ENCODE data around the gene ZCCHC14. TPM values are rescaled to one million over a fixed set of nuclear protein-coding genes. Genes with fewer than 3 reads are reported as not detected.
"Not testable (repeated sequence)": the region's sequence is repeated elsewhere in the genome, so short reads cannot be mapped to it uniquely, and the experiment has no call there.

ZCCHC14 gene
- polyA plus RNA-seq, 2 donors, result 6.8 to 8.0 TPM

GRCh38 chr16:87485792-87486191 is 7.0 kb downstream of the ZCCHC14 start:
- 45 to 48% methylated on average over 4 of the region's 4 CpGs for WGBS, 2 donors

GRCh38 chr16:87484487-87485331 is 8.1 kb downstream of the ZCCHC14 start:
- H3K4me3 ChIP-seq (ENCODE audit: low read depth in 1 of 2, low read length in 2 of 2), result no peak overlapping the region
- no peaks in the 10 kb centered on the region for H3K36me3 ChIP-seq (ENCODE audit: control insufficient read depth in 2 of 2, insufficient read depth in 2 of 2, low read length in 1 of 2)
- 42 to 47% methylated on average over 20 to 22 of the region's 22 CpGs for WGBS, 2 donors
- H3K27ac ChIP-seq (ENCODE audit: low read depth in 2 of 2, low read length in 1 of 2), result peak overlapping the region; percentile 80 to 88
- H3K27me3 ChIP-seq (ENCODE audit: control insufficient read depth in 1 of 2, insufficient read depth in 2 of 2, low read length in 2 of 2), result no peaks in the 10 kb centered on the region
- H3K4me1 ChIP-seq (ENCODE audit: control insufficient read depth in 2 of 2, insufficient read depth in 2 of 2, low read length in 1 of 2), result peaks cover 8 to 10% of the 10 kb centered on the region in 2 donors
- H3K9me3 ChIP-seq (ENCODE audit: control insufficient read depth in 2 of 2, insufficient read depth in 1 of 2, low read depth in 1 of 2, low read length in 1 of 2), result no peaks in the 10 kb centered on the region

More at GRCh38 chr16:87485792-87486191, 7.0 kb downstream of the ZCCHC14 start:
- not testable (repeated sequence) for H3K27ac ChIP-seq (ENCODE audit: low read depth in 2 of 2, low read length in 1 of 2); H3K9me3 ChIP-seq (ENCODE audit: control insufficient read depth in 2 of 2, insufficient read depth in 1 of 2, low read depth in 1 of 2, low read length in 1 of 2); H3K27me3 ChIP-seq (ENCODE audit: control insufficient read depth in 1 of 2, insufficient read depth in 2 of 2, low read length in 2 of 2); H3K4me1 ChIP-seq (ENCODE audit: control insufficient read depth in 2 of 2, insufficient read depth in 2 of 2, low read length in 1 of 2); H3K4me3 ChIP-seq (ENCODE audit: low read depth in 1 of 2, low read length in 2 of 2); H3K36me3 ChIP-seq (ENCODE audit: control insufficient read depth in 2 of 2, insufficient read depth in 2 of 2, low read length in 1 of 2)

- Histone ChIP-seq H3K9me3 (ENCODE audit: control insufficient read depth in 2 of 2, insufficient read depth in 1 of 2, low read depth in 1 of 2, low read length in 1 of 2) (no peaks in the 10 kb centered on the region), H3K36me3 (ENCODE audit: control insufficient read depth in 2 of 2, insufficient read depth in 2 of 2, low read length in 1 of 2) (no peaks in the 10 kb centered on the region), H3K4me3 (ENCODE audit: low read depth in 1 of 2, low read length in 2 of 2) (no peak overlapping the region), H3K4me1 (ENCODE audit: control insufficient read depth in 2 of 2, insufficient read depth in 2 of 2, low read length in 1 of 2) (peaks cover 5 to 8% of the 10 kb centered on the region in 2 donors), H3K27me3 (ENCODE audit: control insufficient read depth in 1 of 2, insufficient read depth in 2 of 2, low read length in 2 of 2) (no peaks in the 10 kb centered on the region), H3K27ac (ENCODE audit: low read depth in 2 of 2, low read length in 1 of 2) (peak overlapping the region in 1 of 2 donors; percentile 76)
- 47 to 59% methylated on average over 5 of the region's 5 CpGs for WGBS, 2 donors
Measured at GRCh38 chr16:87483481-87483880, 9.3 kb downstream of the ZCCHC14 start.

DNA sequence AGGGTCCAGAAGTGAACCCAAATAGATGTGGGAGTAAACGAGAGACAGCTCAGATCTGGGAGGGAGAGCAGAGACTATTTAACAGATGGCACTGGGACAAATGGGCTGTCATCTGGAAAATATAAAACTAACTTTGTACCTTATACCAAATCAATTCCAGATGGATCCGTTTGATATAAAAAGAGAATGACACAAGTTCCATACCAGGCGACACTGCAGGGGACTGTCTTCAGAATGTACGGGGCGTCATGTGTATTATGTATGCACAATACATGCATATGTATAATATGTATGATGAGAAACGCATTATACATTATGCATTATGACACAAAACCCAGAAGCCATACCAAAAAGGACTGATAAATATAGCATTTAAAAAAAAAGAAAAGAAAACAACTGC is 10.2 kb downstream of the ZCCHC14 start:
- WGBS, 2 donors, result 87 to 89% methylated on average over 6 of the region's 6 CpGs
- H3K4me3 ChIP-seq (ENCODE audit: low read depth in 1 of 2, low read length in 2 of 2); H3K27ac ChIP-seq (ENCODE audit: low read depth in 2 of 2, low read length in 1 of 2); H3K27me3 ChIP-seq (ENCODE audit: control insufficient read depth in 1 of 2, insufficient read depth in 2 of 2, low read length in 2 of 2); H3K36me3 ChIP-seq (ENCODE audit: control insufficient read depth in 2 of 2, insufficient read depth in 2 of 2, low read length in 1 of 2); H3K4me1 ChIP-seq (ENCODE audit: control insufficient read depth in 2 of 2, insufficient read depth in 2 of 2, low read length in 1 of 2); H3K9me3 ChIP-seq (ENCODE audit: control insufficient read depth in 2 of 2, insufficient read depth in 1 of 2, low read depth in 1 of 2, low read length in 1 of 2): not testable (repeated sequence)

GRCh38 chr16:87482266-87482665 is 10.6 kb downstream of the ZCCHC14 start:
- Histone ChIP-seq H3K4me3 (ENCODE audit: low read depth in 1 of 2, low read length in 2 of 2) (no peak overlapping the region), H3K4me1 (ENCODE audit: control insufficient read depth in 2 of 2, insufficient read depth in 2 of 2, low read length in 1 of 2) (peaks cover 1 to 5% of the 10 kb centered on the region in 2 donors), H3K27ac (ENCODE audit: low read depth in 2 of 2, low read length in 1 of 2) (no peak overlapping the region), H3K27me3 (ENCODE audit: control insufficient read depth in 1 of 2, insufficient read depth in 2 of 2, low read length in 2 of 2) (no peaks in the 10 kb centered on the region), H3K9me3 (ENCODE audit: control insufficient read depth in 2 of 2, insufficient read depth in 1 of 2, low read depth in 1 of 2, low read length in 1 of 2) (no peaks in the 10 kb centered on the region), H3K36me3 (ENCODE audit: control insufficient read depth in 2 of 2, insufficient read depth in 2 of 2, low read length in 1 of 2) (no peaks in the 10 kb centered on the region)
- WGBS, 2 donors, result 77% methylated on average over 9 of the region's 9 CpGs

GRCh38 chr16:87481711-87482110 is 11.1 kb downstream of the ZCCHC14 start:
- not testable (repeated sequence) for H3K36me3 ChIP-seq (ENCODE audit: control insufficient read depth in 2 of 2, insufficient read depth in 2 of 2, low read length in 1 of 2); H3K4me3 ChIP-seq (ENCODE audit: low read depth in 1 of 2, low read length in 2 of 2); H3K9me3 ChIP-seq (ENCODE audit: control insufficient read depth in 2 of 2, insufficient read depth in 1 of 2, low read depth in 1 of 2, low read length in 1 of 2); H3K4me1 ChIP-seq (ENCODE audit: control insufficient read depth in 2 of 2, insufficient read depth in 2 of 2, low read length in 1 of 2); H3K27ac ChIP-seq (ENCODE audit: low read depth in 2 of 2, low read length in 1 of 2); H3K27me3 ChIP-seq (ENCODE audit: control insufficient read depth in 1 of 2, insufficient read depth in 2 of 2, low read length in 2 of 2)
- WGBS, 2 donors, result 80 to 91% methylated on average over 4 to 5 of the region's 5 CpGs

- 66 to 70% methylated on average over 30 of the region's 30 CpGs for WGBS, 2 donors
- H3K27me3 ChIP-seq (ENCODE audit: control insufficient read depth in 1 of 2, insufficient read depth in 2 of 2, low read length in 2 of 2); H3K4me1 ChIP-seq (ENCODE audit: control insufficient read depth in 2 of 2, insufficient read depth in 2 of 2, low read length in 1 of 2); H3K36me3 ChIP-seq (ENCODE audit: control insufficient read depth in 2 of 2, insufficient read depth in 2 of 2, low read length in 1 of 2); H3K4me3 ChIP-seq (ENCODE audit: low read depth in 1 of 2, low read length in 2 of 2); H3K27ac ChIP-seq (ENCODE audit: low read depth in 2 of 2, low read length in 1 of 2); H3K9me3 ChIP-seq (ENCODE audit: control insufficient read depth in 2 of 2, insufficient read depth in 1 of 2, low read depth in 1 of 2, low read length in 1 of 2): not testable (repeated sequence)
Measured at GRCh38 chr16:87477209-87477981, 15.4 kb downstream of the ZCCHC14 start.

DNA sequence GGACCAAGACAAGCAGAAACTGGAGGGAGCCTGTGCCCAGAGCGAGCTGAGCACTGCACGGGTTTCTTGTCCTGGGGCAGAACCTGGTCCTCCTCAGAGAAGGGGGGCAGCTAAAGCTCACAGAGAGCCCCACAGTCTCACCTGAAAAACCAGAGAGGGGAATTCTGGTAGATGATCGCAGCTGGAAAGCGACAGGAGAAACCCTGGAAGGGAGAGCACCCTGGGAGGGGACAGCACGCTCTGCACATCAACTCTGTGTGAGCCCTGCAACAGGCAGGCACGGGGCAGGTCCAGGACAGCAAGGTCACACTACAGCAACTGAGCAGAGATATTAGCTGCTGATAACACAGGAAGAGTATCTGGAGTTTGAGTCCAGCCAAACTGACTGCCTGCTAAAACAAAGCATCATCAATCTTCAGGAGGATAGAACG is 18.2 kb downstream of the ZCCHC14 start:
- peaks cover 0 to 2% of the 10 kb centered on the region in 2 donors for H3K36me3 ChIP-seq (ENCODE audit: control insufficient read depth in 2 of 2, insufficient read depth in 2 of 2, low read length in 1 of 2)
- H3K27ac ChIP-seq (ENCODE audit: low read depth in 2 of 2, low read length in 1 of 2), result no peak overlapping the region
- H3K27me3 ChIP-seq (ENCODE audit: control insufficient read depth in 1 of 2, insufficient read depth in 2 of 2, low read length in 2 of 2), result no peaks in the 10 kb centered on the region
- peaks cover 5 to 13% of the 10 kb centered on the region in 2 donors for H3K4me1 ChIP-seq (ENCODE audit: control insufficient read depth in 2 of 2, insufficient read depth in 2 of 2, low read length in 1 of 2)
- no peaks in the 10 kb centered on the region for H3K9me3 ChIP-seq (ENCODE audit: control insufficient read depth in 2 of 2, insufficient read depth in 1 of 2, low read depth in 1 of 2, low read length in 1 of 2)
- no peak overlapping the region for H3K4me3 ChIP-seq (ENCODE audit: low read depth in 1 of 2, low read length in 2 of 2)
- WGBS, 2 donors, result 66 to 82% methylated on average over 7 of the region's 7 CpGs

DNA sequence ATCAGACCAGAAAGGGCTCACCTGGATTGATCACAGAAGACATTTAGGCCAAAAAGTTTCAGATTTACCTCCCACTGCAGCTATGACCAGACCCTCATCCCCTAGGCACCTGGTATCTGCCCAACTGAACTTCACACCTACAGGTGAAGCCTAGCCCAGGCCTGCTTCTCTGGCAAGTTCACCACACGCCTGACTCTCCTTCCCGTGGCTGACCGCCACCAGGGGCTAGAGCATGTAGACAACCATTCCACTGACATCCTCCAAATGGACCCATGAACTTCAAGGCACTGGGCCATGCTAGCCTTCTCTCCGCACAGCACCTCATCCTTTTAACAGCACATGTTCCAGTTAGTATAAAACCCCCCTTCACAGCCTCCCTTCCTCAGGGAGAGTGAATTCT is 18.8 kb downstream of the ZCCHC14 start:
- no peak overlapping the region for H3K4me3 ChIP-seq (ENCODE audit: low read depth in 1 of 2, low read length in 2 of 2)
- H3K36me3 ChIP-seq (ENCODE audit: control insufficient read depth in 2 of 2, insufficient read depth in 2 of 2, low read length in 1 of 2), result peaks cover 0 to 2% of the 10 kb centered on the region in 2 donors
- no peaks in the 10 kb centered on the region for H3K9me3 ChIP-seq (ENCODE audit: control insufficient read depth in 2 of 2, insufficient read depth in 1 of 2, low read depth in 1 of 2, low read length in 1 of 2)
- no peak overlapping the region for H3K27ac ChIP-seq (ENCODE audit: low read depth in 2 of 2, low read length in 1 of 2)
- no peaks in the 10 kb centered on the region for H3K27me3 ChIP-seq (ENCODE audit: control insufficient read depth in 1 of 2, insufficient read depth in 2 of 2, low read length in 2 of 2)
- WGBS, 2 donors, result 85% methylated on average over 4 of the region's 4 CpGs
- peaks cover 5 to 13% of the 10 kb centered on the region in 2 donors for H3K4me1 ChIP-seq (ENCODE audit: control insufficient read depth in 2 of 2, insufficient read depth in 2 of 2, low read length in 1 of 2)
